ENCODE measurements around the gene PLN. TPM values are rescaled to one million over a fixed set of nuclear protein-coding genes. Genes with fewer than 3 reads are reported as not detected.

The PLN gene
- 0.09 TPM in 1 of 3 replicates, not detected in the others for total RNA-seq (2021)
- not detected for Bru-seq, nascent RNA
- long read RNA-seq, experiment 1, result 0 reads
- long read RNA-seq, experiment 2, result 0 reads
- long read RNA-seq, experiment 3, result 0 reads

- Mint-ChIP-seq H3K27me3 (ENCODE audit: low read depth) (no peaks in the 10 kb centered on the region; the same call in 1 of the 2 replicates), H3K9me3 (no peaks in the 10 kb centered on the region), H3K4me3 (no peak within 1 kb of the TSS), H3K27ac (peak within 1 kb of the TSS; percentile 40; the same call in 1 of the 2 replicates), H3K36me3 (no peaks in the 10 kb centered on the region), H3K4me1 (peaks cover 9% of the 10 kb centered on the region)
- POLR2A ChIA-PET, result no interaction called here
- ATAC-seq, result no peak; the same call in 1 of the 2 replicates
- TF ChIP-seq NFATC4 (CRISPR knock-in tag; IDR thresholded peaks at IDR 0.05), result no peak
- no peak for TF ChIP-seq ZNF138 (CRISPR knock-in tag; conservative IDR thresholded peaks at IDR 0.05)
- no peak for TF ChIP-seq MXD4 (CRISPR knock-in tag; IDR thresholded peaks at IDR 0.05; ENCODE audit: borderline replicate concordance)
- no peak for TF ChIP-seq GRHL2 (CRISPR knock-in tag; IDR thresholded peaks at IDR 0.05; ENCODE audit: insufficient replicate concordance, severe bottlenecking)
- TF ChIP-seq SMAD3 (CRISPR knock-in tag; IDR thresholded peaks at IDR 0.05; ENCODE audit: borderline replicate concordance), result no peak
- TF ChIP-seq ZNF671 (CRISPR knock-in tag; IDR thresholded peaks at IDR 0.05), result no peak
- no peak for TF ChIP-seq IRF2 (CRISPR knock-in tag; IDR thresholded peaks at IDR 0.05; ENCODE audit: borderline replicate concordance, low read depth)
- no peak for TF ChIP-seq PREB (CRISPR knock-in tag; IDR thresholded peaks at IDR 0.05; ENCODE audit: borderline replicate concordance)
- TF ChIP-seq ESRRA (CRISPR knock-in tag; IDR thresholded peaks at IDR 0.05; ENCODE audit: borderline replicate concordance), result no peak
- TF ChIP-seq, protein P1, sequence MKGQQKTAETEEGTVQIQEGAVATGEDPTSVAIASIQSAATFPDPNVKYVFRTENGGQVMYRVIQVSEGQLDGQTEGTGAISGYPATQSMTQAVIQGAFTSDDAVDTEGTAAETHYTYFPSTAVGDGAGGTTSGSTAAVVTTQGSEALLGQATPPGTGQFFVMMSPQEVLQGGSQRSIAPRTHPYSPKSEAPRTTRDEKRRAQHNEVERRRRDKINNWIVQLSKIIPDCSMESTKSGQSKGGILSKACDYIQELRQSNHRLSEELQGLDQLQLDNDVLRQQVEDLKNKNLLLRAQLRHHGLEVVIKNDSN (CRISPR knock-in tag; IDR thresholded peaks at IDR 0.05), result no peak
- no peak for DNase-seq (ENCODE audit: low spot score)
- CTCF ChIA-PET, result no interaction called here
Measured at GRCh38 chr6:118548136-118548535, at the start of gene PLN. Gene PLN (plus strand): TSS chr6:118548296. CDS start chr6:118558922, 10,626 bp downstream.

DNA sequence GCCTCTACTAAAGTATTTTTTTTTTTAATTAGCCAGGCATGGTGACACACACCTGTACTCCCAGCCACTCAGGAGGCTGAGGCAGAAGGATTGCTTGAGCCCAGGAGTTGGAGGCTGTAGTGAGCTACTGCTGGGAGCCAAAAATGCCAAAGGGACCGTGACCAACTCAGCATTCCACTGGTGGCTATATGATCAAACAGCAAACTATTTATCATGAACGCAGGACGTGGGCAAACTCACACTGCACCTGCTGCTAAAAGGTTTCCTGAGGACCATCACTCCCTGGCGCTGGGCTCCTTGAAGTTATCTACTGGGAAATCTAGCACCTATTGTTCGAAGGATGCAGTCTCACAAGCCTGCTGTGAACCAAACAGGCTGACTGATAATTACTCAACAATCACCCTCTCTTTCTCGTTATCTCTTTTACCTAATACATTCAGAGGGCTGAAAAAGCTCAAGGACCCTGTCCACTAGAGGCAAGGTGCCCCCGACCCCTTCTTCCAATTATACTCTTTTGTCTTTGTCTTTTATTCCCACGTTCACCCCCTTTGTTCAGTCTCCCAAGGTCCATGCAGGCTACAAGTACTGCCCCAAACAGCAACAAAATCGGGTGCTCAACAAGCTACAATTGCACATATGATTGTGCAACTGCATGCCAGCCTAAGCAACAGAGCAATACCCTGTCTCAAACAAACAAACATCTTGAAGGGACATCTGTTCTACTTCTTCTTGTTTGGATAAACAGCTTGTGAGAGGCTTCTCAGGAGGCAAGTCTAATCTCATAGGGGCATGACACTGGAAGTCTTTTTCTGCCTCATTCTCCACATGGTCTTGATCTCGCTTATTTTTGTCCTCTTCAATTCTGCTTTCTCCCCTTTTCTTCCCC, 47.7 kb upstream of the PLN start:
- ATAC-seq (no peak), DNase-seq (ENCODE audit: low spot score) (no peak)
- POLR2A ChIA-PET, result no interaction called here
- TF ChIP-seq ZNF138 (CRISPR knock-in tag; conservative IDR thresholded peaks at IDR 0.05) (no peak), HMGA2 (CRISPR knock-in tag; IDR thresholded peaks at IDR 0.05) (no peak), ZNF671 (CRISPR knock-in tag; IDR thresholded peaks at IDR 0.05) (no peak), CREB1 (CRISPR knock-in tag; IDR thresholded peaks at IDR 0.05) (no peak), TEAD4 (CRISPR knock-in tag; IDR thresholded peaks at IDR 0.05) (no peak)
- TF ChIP-seq, protein P2, sequence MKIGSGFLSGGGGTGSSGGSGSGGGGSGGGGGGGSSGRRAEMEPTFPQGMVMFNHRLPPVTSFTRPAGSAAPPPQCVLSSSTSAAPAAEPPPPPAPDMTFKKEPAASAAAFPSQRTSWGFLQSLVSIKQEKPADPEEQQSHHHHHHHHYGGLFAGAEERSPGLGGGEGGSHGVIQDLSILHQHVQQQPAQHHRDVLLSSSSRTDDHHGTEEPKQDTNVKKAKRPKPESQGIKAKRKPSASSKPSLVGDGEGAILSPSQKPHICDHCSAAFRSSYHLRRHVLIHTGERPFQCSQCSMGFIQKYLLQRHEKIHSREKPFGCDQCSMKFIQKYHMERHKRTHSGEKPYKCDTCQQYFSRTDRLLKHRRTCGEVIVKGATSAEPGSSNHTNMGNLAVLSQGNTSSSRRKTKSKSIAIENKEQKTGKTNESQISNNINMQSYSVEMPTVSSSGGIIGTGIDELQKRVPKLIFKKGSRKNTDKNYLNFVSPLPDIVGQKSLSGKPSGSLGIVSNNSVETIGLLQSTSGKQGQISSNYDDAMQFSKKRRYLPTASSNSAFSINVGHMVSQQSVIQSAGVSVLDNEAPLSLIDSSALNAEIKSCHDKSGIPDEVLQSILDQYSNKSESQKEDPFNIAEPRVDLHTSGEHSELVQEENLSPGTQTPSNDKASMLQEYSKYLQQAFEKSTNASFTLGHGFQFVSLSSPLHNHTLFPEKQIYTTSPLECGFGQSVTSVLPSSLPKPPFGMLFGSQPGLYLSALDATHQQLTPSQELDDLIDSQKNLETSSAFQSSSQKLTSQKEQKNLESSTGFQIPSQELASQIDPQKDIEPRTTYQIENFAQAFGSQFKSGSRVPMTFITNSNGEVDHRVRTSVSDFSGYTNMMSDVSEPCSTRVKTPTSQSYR (CRISPR knock-in tag; IDR thresholded peaks at IDR 0.05), result no peak
- Mint-ChIP-seq H3K4me1 (no peaks in the 10 kb centered on the region), H3K36me3 (peaks cover 32% of the 10 kb centered on the region), H3K27me3 (ENCODE audit: low read depth) (no peaks in the 10 kb centered on the region; the same call in 1 of the 2 replicates), H3K9me3 (peaks cover 27% of the 10 kb centered on the region), H3K4me3 (no peak overlapping the region), H3K27ac (no peak overlapping the region)
- CTCF ChIA-PET, result no interaction called here

DNA sequence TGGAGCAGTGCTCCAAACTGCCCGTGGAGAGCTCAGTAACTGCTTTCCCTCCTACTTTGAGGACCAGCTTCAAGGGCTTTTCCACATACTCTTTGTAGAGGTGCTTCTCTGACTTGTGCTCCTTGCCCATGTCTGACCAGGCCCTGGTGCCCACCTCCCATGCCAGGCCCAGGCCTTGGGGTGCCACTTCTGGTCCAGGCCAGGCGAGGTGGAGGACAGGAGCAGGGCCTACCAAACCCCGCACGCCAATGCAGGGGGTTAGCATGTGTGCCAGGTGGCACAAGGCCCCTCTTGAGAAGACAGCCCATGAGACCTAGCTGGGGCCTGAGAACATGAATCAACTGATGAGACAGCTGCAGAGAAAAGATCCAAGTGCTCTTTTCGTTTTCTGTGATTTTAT, 47.0 kb upstream of the PLN start:
- Mint-ChIP-seq H3K36me3 (peaks cover 32% of the 10 kb centered on the region), H3K4me1 (no peaks in the 10 kb centered on the region), H3K4me3 (no peak overlapping the region), H3K27ac (no peak overlapping the region), H3K27me3 (ENCODE audit: low read depth) (no peaks in the 10 kb centered on the region; the same call in 1 of the 2 replicates), H3K9me3 (peaks cover 27% of the 10 kb centered on the region)
- ChIA-PET CTCF (no interaction called here), POLR2A (no interaction called here)
- no peak for ATAC-seq
- no peak for DNase-seq (ENCODE audit: low spot score)
- TF ChIP-seq CREM (CRISPR knock-in tag; IDR thresholded peaks at IDR 0.05) (no peak), RORB (CRISPR knock-in tag; IDR thresholded peaks at IDR 0.05) (no peak), CDX4 (CRISPR knock-in tag; IDR thresholded peaks at IDR 0.05; ENCODE audit: borderline replicate concordance) (no peak), SMAD3 (CRISPR knock-in tag; IDR thresholded peaks at IDR 0.05; ENCODE audit: borderline replicate concordance) (no peak), JUN (CRISPR knock-in tag; IDR thresholded peaks at IDR 0.05) (no peak), NR3C1 (CRISPR knock-in tag; conservative IDR thresholded peaks at IDR 0.05; ENCODE audit: low read depth) (no peak), IRF2 (CRISPR knock-in tag; IDR thresholded peaks at IDR 0.05; ENCODE audit: borderline replicate concordance, low read depth) (no peak), TCF7 (CRISPR knock-in tag; IDR thresholded peaks at IDR 0.05; ENCODE audit: low read depth) (no peak)
- TF ChIP-seq, protein P3, sequence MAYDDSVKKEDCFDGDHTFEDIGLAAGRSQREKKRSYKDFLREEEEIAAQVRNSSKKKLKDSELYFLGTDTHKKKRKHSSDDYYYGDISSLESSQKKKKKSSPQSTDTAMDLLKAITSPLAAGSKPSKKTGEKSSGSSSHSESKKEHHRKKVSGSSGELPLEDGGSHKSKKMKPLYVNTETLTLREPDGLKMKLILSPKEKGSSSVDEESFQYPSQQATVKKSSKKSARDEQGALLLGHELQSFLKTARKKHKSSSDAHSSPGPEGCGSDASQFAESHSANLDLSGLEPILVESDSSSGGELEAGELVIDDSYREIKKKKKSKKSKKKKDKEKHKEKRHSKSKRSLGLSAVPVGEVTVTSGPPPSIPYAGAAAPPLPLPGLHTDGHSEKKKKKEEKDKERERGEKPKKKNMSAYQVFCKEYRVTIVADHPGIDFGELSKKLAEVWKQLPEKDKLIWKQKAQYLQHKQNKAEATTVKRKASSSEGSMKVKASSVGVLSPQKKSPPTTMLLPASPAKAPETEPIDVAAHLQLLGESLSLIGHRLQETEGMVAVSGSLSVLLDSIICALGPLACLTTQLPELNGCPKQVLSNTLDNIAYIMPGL (CRISPR knock-in tag; IDR thresholded peaks at IDR 0.05), result no peak

Measured in WTC11 (cell line).